Esophagus muscularis mucosa (tissue), 4 donors: ENCODE results near the gene DLL4. TPM values are rescaled to one million over a fixed set of nuclear protein-coding genes. Genes with fewer than 3 reads are reported as not detected.
A peak's percentile ranks its signal among the peaks of the same experiment; 100 is the strongest.

Source experiments
- DNase-seq: peaks from one replicate; pipeline ENCODE4 v3.0.0-alpha.2; 2017; ENCODE audit errors: extremely low spot score
- H3K27ac ChIP-seq, 4 donors: fragments of 200-600 bp; sonication (generic); replicated peaks in 1 of 4; 1 replicate in 3 of 4; 2 replicates in 1 of 4; pipeline ENCODE4 v1.5.1; 2016 to 2019; ENCODE audit warnings: mild to moderate bottlenecking in 1 of 4
- H3K27me3 ChIP-seq, 4 donors: fragments of 200-600 bp; sonication (generic); one replicate each; pipeline versions ENCODE4 v1.5.1 to v1.6.0; 2016 to 2019
- H3K36me3 ChIP-seq, 4 donors: fragments of 200-600 bp; sonication (generic); one replicate each; pipeline ENCODE4 v1.5.1; 2016 to 2019
- H3K4me1 ChIP-seq, 4 donors: fragments of 200-600 bp; sonication (generic); one replicate each; pipeline ENCODE4 v1.5.1; 2016 to 2019
- H3K4me3 ChIP-seq, 4 donors: fragments of 200-600 bp; sonication (generic); 1 replicate in 2 of 4; 2 replicates in 2 of 4; pipeline ENCODE4 v1.5.1; 2016 to 2019; ENCODE audit warnings: mild to moderate bottlenecking in 4 of 4, moderate library complexity in 1 of 4
- H3K9me3 ChIP-seq, 4 donors: fragments of 200-600 bp; sonication (generic); 1 replicate in 3 of 4; 2 replicates in 1 of 4; pipeline ENCODE4 v1.5.1; 2016 to 2019
- CTCF ChIP-seq, 3 experiments: fragments of 200-600 bp in 2 of 3; fragments of 450-650 bp in 1 of 3; sonication (generic) in 2 of 3; IDR thresholded peaks; one replicate each; pipeline ENCODE4 v1.5.1; 2017 to 2019; ENCODE audit warnings: antibody characterized with exemption in 3 of 3, mild to moderate bottlenecking in 2 of 3, moderate library complexity in 1 of 3
- EP300 ChIP-seq: sonication (generic); formaldehyde crosslinking; IDR thresholded peaks from one replicate; pipeline ENCODE4 v1.6.1; 2017; ENCODE audit warnings: antibody characterized with exemption
- POLR2A ChIP-seq: fragments of 450-650 bp; IDR thresholded peaks from one replicate; pipeline ENCODE4 v1.6.1; 2017; ENCODE audit warnings: antibody characterized with exemption, moderate library complexity, mild to moderate bottlenecking, low read depth
- POLR2AphosphoS5 ChIP-seq, 2 donors: sonication (generic); formaldehyde crosslinking; IDR thresholded peaks; one replicate each; pipeline ENCODE4 v1.6.1; 2017; ENCODE audit warnings: antibody characterized with exemption in 2 of 2
- WGBS: methylation state at CpG from one replicate; pipeline ENCODE4 v1.1.5; 2018; 5-methylcytosine and 5-hydroxymethylcytosine counted together
- intact Hi-C: fragments of 100-400 bp; cut with DNase I; formaldehyde crosslinking; loops from one replicate; pipeline ENCODE4 v1.15.1; 2023
- total RNA-seq, 4 donors: library from RNA; depleted of rRNA; stranded (reverse); fragments of >200 nt; gene quantifications; one replicate each; pipeline versions ENCODE4 v1.1.0 to v1.2.1, GENCODE V29; 2016

Gene DLL4
- total RNA-seq, 4 donors from 2014 or later = 1.7 to 12.6 (median 7.5) TPM

GRCh38 chr15:40978141-40978540 lies 49.0 kb downstream of the DLL4 start:
- H3K9me3 ChIP-seq = no peaks in the 10 kb centered on the region
- no peak overlapping the region for H3K4me3 ChIP-seq
- intact Hi-C loops = no loop called here
- peaks cover 0 to 4% (median 0%) of the 10 kb centered on the region in 4 donors for H3K4me1 ChIP-seq
- H3K27me3 ChIP-seq = no peaks in the 10 kb centered on the region
- no peak for DNase-seq
- WGBS = 94% methylated on average over 2 of the region's 2 CpGs
- TF ChIP-seq EP300 (no peak), CTCF (IDR thresholded peaks at IDR 0.05) (no peak), POLR2AphosphoS5 (IDR thresholded peaks at IDR 0.05) (no peak), POLR2A (no peak)
- H3K27ac ChIP-seq = no peak overlapping the region
- H3K36me3 ChIP-seq = peaks cover 61 to 77% (median 74%) of the 10 kb centered on the region in 4 donors

GRCh38 chr15:40978562-40978961 lies 49.4 kb downstream of the DLL4 start:
- H3K27ac ChIP-seq = no peak overlapping the region
- H3K4me1 ChIP-seq = peaks cover 0 to 4% (median 0%) of the 10 kb centered on the region in 4 donors
- H3K4me3 ChIP-seq = no peak overlapping the region
- peaks cover 65 to 82% (median 78%) of the 10 kb centered on the region in 4 donors for H3K36me3 ChIP-seq
- no peaks in the 10 kb centered on the region for H3K9me3 ChIP-seq
- intact Hi-C loops = no loop called here
- TF ChIP-seq POLR2A = no peak
- no peak for TF ChIP-seq CTCF (IDR thresholded peaks at IDR 0.05)
- TF ChIP-seq EP300 = no peak
- TF ChIP-seq POLR2AphosphoS5 (IDR thresholded peaks at IDR 0.05) = no peak
- 96% methylated on average over 4 of the region's 4 CpGs for WGBS
- no peaks in the 10 kb centered on the region for H3K27me3 ChIP-seq
- DNase-seq = no peak

- Histone ChIP-seq H3K27me3 (no peaks in the 10 kb centered on the region), H3K9me3 (no peaks in the 10 kb centered on the region), H3K36me3 (peaks cover 89 to 100% (median 97%) of the 10 kb centered on the region in 4 donors), H3K4me3 (no peak overlapping the region), H3K4me1 (peaks cover 0 to under 1% (median 0%) of the 10 kb centered on the region in 4 donors), H3K27ac (no peak overlapping the region)
- TF ChIP-seq EP300 = no peak
- TF ChIP-seq POLR2AphosphoS5 (IDR thresholded peaks at IDR 0.05) = no peak
- no peak for TF ChIP-seq CTCF (IDR thresholded peaks at IDR 0.05)
- no peak for TF ChIP-seq POLR2A
- intact Hi-C loops = no loop called here
- WGBS = 73% methylated on average over 3 of the region's 3 CpGs
- DNase-seq = no peak
Measured at GRCh38 chr15:40981186-40981585, 52.0 kb downstream of the DLL4 start.

- H3K4me1 ChIP-seq = no peaks in the 10 kb centered on the region
- H3K36me3 ChIP-seq = peaks cover 89 to 100% (median 97%) of the 10 kb centered on the region in 4 donors
Measured at GRCh38 chr15:40982855-40983254, 53.7 kb downstream of the DLL4 start.

GRCh38 chr15:40984406-40984805 lies 55.3 kb downstream of the DLL4 start:
- Histone ChIP-seq H3K9me3 (no peaks in the 10 kb centered on the region), H3K27ac (no peak overlapping the region), H3K27me3 (no peaks in the 10 kb centered on the region), H3K4me3 (no peak overlapping the region), H3K36me3 (peaks cover 75 to 94% (median 86%) of the 10 kb centered on the region in 4 donors), H3K4me1 (no peaks in the 10 kb centered on the region)
- 96% methylated on average over 5 of the region's 5 CpGs for WGBS
- no peak for DNase-seq
- intact Hi-C loops = no loop called here
- TF ChIP-seq POLR2A = no peak
- TF ChIP-seq POLR2AphosphoS5 (IDR thresholded peaks at IDR 0.05) = no peak
- TF ChIP-seq EP300 = no peak
- no peak for TF ChIP-seq CTCF (IDR thresholded peaks at IDR 0.05)

More at GRCh38 chr15:40982855-40983254, 53.7 kb downstream of the DLL4 start:
- no peak overlapping the region for H3K27ac ChIP-seq
- H3K4me3 ChIP-seq = no peak overlapping the region
- peak in 1 of 2 donors; percentile 5 for TF ChIP-seq POLR2AphosphoS5 (IDR thresholded peaks at IDR 0.05)
- no peak for TF ChIP-seq EP300
- no peaks in the 10 kb centered on the region for H3K9me3 ChIP-seq
- no peak for DNase-seq
- intact Hi-C loops = no loop called here
- H3K27me3 ChIP-seq = no peaks in the 10 kb centered on the region
- WGBS = 83% methylated on average over 13 of the region's 13 CpGs
